Cardiac muscle cell (in vitro differentiated cells and primary cell): ENCODE data around the gene VSTM2L. TPM values are rescaled to one million over a fixed set of nuclear protein-coding genes. Genes with fewer than 3 reads are reported as not detected.
A peak's percentile ranks its signal among the peaks of the same experiment; 100 is the strongest.

ENCODE experiments used
- DNase-seq, 2 donors: peaks; one replicate each; pipeline versions ENCODE4 v3.0.0 to v3.0.0-alpha.2; 2010 to 2017; ENCODE audit warnings: low read depth in 1 of 2, low spot score in 1 of 2
- H3K27ac ChIP-seq: fragments of 200-600 bp; sonication (generic); 2 replicates; pipeline ENCODE4 v1.5.1; 2016
- H3K27me3 ChIP-seq: fragments of 200-600 bp; sonication (generic); 2 replicates; pipeline ENCODE4 v1.6.0; 2016; ENCODE audit warnings: control low read depth
- H3K36me3 ChIP-seq: fragments of 200-600 bp; sonication (generic); 2 replicates; pipeline ENCODE4 v1.5.1; 2016; ENCODE audit warnings: control low read depth
- H3K4me1 ChIP-seq: fragments of 200-600 bp; sonication (generic); 2 replicates; pipeline ENCODE4 v1.8.1; 2017; ENCODE audit warnings: low read depth, mild to moderate bottlenecking, mixed run types
- H3K4me3 ChIP-seq: fragments of 200-600 bp; sonication (generic); 2 replicates; pipeline ENCODE4 v1.5.1; 2016; ENCODE audit warnings: mild to moderate bottlenecking
- H3K9me3 ChIP-seq: fragments of 200-600 bp; sonication (generic); 2 replicates; pipeline ENCODE4 v1.5.1; 2017; ENCODE audit warnings: low read depth, mild to moderate bottlenecking, control low read depth
- polyA plus RNA-seq: library from polyadenylated mRNA; unstranded; fragments of >200 nt; fragmentation: Nextera tagmentation; extraction: Ambion mirVana; gene quantifications from 2 replicates; pipeline ENCODE4 v1.2.1, GENCODE V29; 2016
- total RNA-seq: library from RNA; depleted of rRNA; stranded (reverse); fragments of >200 nt; gene quantifications from 2 replicates; pipeline ENCODE4 v1.2.3, GENCODE V29; 2016
- TF ChIP-seq, protein P1 (sequence below): IDR thresholded peaks from 2 replicates; pipeline ENCODE4 v1.5.1; 2012; ENCODE audit warnings: low read depth, mild to moderate bottlenecking, low read length

VSTM2L gene
- total and polyA plus RNA-seq, 2 experiments from 2014 or later: 83.4 to 321 TPM

DNA sequence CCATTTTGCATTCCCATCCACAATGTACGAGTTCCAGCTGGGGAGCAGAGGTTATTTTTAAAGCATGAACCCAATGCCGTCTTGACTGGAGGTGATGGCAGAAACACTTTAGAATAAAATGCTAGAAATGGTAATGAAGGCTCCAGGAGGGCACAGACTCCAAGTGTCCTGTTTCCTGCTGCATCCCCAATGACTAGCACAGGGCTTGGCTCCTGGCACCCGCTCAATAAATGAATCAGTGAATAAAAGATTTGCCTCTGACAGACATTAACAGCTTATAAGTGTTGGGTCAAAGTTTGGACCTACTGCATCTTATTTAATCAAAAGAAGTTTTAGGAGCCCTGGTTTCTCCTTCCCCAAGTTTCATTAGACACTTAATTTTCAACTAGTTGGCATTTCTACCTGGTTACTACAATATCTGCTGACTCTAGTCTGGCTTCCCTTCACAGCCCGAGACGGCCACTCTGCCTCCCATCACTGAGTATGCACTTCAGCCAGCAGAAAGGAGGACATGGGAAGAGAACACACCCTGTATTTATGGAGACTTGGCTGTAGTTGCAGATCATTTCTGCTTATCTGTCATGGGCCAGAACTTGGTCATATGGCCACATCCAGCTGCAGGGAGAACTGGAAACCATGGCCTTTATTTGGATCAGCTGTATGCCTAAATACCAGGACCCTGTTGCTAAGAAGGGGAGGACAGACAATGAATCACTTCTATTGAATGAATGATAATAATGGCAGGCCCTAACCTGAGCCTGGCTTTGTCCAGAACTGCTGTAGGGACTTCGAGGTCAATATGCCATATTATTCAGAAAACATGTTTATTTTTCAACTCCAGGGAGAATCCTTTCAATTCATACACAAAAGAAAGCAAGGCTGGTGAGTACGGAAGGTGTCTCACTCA is 67.3 kb downstream of the VSTM2L start:
- peak in 1 of 2 donors; percentile 42 for DNase-seq

DNA sequence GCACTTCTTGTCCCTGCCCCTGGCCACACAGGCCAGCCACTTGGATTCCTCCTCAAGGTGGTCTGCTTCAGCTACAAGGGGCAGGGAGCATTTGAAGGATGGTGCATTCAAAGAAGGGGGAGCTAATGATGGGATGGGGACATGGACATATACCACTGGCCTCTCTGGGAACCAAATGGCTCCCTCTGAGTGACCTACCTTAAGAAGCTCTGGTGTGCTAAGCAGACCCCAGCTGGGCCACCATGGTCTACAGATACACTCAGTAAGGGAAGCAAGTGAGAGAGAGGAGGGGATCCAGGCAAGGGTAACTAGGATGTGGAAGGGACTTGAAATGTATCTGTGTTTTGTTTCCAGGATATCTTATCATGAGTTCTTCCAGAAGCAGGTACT is 67.9 kb downstream of the VSTM2L start:
- H3K27me3 ChIP-seq: no peaks in the 10 kb centered on the region
- TF ChIP-seq, protein P1, sequence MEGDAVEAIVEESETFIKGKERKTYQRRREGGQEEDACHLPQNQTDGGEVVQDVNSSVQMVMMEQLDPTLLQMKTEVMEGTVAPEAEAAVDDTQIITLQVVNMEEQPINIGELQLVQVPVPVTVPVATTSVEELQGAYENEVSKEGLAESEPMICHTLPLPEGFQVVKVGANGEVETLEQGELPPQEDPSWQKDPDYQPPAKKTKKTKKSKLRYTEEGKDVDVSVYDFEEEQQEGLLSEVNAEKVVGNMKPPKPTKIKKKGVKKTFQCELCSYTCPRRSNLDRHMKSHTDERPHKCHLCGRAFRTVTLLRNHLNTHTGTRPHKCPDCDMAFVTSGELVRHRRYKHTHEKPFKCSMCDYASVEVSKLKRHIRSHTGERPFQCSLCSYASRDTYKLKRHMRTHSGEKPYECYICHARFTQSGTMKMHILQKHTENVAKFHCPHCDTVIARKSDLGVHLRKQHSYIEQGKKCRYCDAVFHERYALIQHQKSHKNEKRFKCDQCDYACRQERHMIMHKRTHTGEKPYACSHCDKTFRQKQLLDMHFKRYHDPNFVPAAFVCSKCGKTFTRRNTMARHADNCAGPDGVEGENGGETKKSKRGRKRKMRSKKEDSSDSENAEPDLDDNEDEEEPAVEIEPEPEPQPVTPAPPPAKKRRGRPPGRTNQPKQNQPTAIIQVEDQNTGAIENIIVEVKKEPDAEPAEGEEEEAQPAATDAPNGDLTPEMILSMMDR: no peak
- no peaks in the 10 kb centered on the region for H3K9me3 ChIP-seq
- H3K4me1 ChIP-seq: peaks cover 14% of the 10 kb centered on the region
- no peak overlapping the region for H3K27ac ChIP-seq
- no peaks in the 10 kb centered on the region for H3K36me3 ChIP-seq
- DNase-seq: no peak
- H3K4me3 ChIP-seq: no peak overlapping the region

More for the DNA sequence above, 67.3 kb downstream of the VSTM2L start:
- Histone ChIP-seq H3K4me1 (peaks cover 14% of the 10 kb centered on the region), H3K36me3 (no peaks in the 10 kb centered on the region), H3K27me3 (no peaks in the 10 kb centered on the region), H3K9me3 (no peaks in the 10 kb centered on the region), H3K27ac (peak overlapping the region; percentile 68), H3K4me3 (no peak overlapping the region)
- TF ChIP-seq, protein P1: no peak

- DNase-seq: no peak
- Histone ChIP-seq H3K4me3 (no peak overlapping the region), H3K27me3 (no peaks in the 10 kb centered on the region), H3K36me3 (no peaks in the 10 kb centered on the region), H3K9me3 (no peaks in the 10 kb centered on the region), H3K27ac (no peak overlapping the region), H3K4me1 (peaks cover 17% of the 10 kb centered on the region)
- TF ChIP-seq, protein P1: no peak
Observed at GRCh38 chr20:37971561-37972127, 68.7 kb downstream of the VSTM2L start.

GRCh38 chr20:37972256-37973058 is 69.5 kb downstream of the VSTM2L start:
- Histone ChIP-seq H3K27me3 (no peaks in the 10 kb centered on the region), H3K4me3 (no peak overlapping the region), H3K4me1 (peaks cover 24% of the 10 kb centered on the region), H3K36me3 (no peaks in the 10 kb centered on the region), H3K27ac (no peak overlapping the region), H3K9me3 (no peaks in the 10 kb centered on the region)
- TF ChIP-seq, protein P1: no peak
- no peak for DNase-seq

DNA sequence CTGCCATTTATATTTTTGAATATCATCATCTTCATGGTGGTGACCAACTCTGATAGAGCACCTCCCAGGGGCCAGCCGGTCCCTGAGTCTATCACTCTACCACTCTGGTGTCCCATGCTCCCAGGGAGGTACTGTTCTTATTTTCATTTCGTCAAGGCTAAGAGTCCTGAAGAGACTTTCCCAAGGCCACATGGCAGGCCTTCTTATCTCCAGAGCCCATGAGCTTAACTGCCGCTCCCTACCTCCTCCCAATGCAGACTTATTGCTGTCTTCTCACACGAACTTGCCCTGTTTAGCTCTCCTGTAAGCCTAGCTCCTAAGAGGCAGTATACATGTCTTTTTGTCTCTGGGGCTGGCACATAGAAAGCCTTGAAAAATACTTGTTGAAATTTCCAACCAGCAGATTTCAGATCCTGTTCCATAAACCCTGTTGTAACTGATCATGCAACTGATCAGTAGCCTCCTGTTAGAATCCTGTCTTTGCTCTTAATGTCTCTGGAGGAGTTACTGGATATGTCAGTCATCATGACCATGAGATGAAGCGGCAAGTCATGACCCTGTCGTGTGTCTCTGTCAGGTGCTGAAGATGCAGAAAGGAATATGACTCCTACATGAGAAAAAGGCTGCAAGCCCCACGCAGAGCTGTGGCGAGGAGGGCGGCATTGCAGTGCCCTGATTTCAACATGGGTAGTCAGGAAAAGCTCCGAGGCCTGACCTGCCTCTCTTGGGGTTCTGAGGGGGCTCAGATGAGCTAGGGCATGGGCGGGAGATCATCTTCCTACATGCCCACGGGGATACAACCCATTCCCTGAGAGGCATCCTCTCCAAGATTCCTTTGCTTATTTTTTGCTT is 70.4 kb downstream of the VSTM2L start:
- H3K4me1 ChIP-seq: peaks cover 29% of the 10 kb centered on the region

More for the DNA sequence above, 70.4 kb downstream of the VSTM2L start:
- Histone ChIP-seq H3K27ac (no peak overlapping the region), H3K4me3 (no peak overlapping the region), H3K27me3 (no peaks in the 10 kb centered on the region), H3K36me3 (no peaks in the 10 kb centered on the region), H3K9me3 (no peaks in the 10 kb centered on the region)
- TF ChIP-seq, protein P1: no peak
- DNase-seq: no peak
